COR-L47 (cell line): Measurements from ENCODE around the gene OR51A4.
A peak's percentile ranks its signal among the peaks of the same experiment; 100 is the strongest.
"Not testable (repeated sequence)": the region's sequence is repeated elsewhere in the genome, so short reads cannot be mapped to it uniquely, and the experiment has no call there.

Experiments used
- DNase-seq: peaks from one replicate; lab custom pipeline; 2025; lab: John Stamatoyannopoulos, UW

OR51A4 gene

GRCh38 chr11:4947505-4947904 lies at the start of gene OR51A4:
TSS of gene OR51A4 (minus strand) at chr11:4947605. CDS start at chr11:4947100, 505 bp downstream.
- DNase-seq = no peak

- DNase-seq = no peak
Measured at GRCh38 chr11:4994551-4994950, 47.1 kb upstream of the OR51A4 start, which contains the start of gene OR51L1. TSS of gene OR51L1 (plus strand) at chr11:4994851. CDS start at chr11:4998983, 4,132 bp downstream.

GRCh38 chr11:4991060-4991459 lies 43.7 kb upstream of the OR51A4 start:
- peak; percentile 2 for DNase-seq

- no peak for DNase-seq
Measured at GRCh38 chr11:4983841-4984240, 36.4 kb upstream of the OR51A4 start.

- no peak for DNase-seq
Measured at GRCh38 chr11:4982678-4983077, 35.3 kb upstream of the OR51A4 start.

- no peak for DNase-seq
Measured at GRCh38 chr11:4979036-4979435, 31.6 kb upstream of the OR51A4 start.

GRCh38 chr11:4975436-4975835 lies 28.0 kb upstream of the OR51A4 start:
- no peak for DNase-seq

- no peak for DNase-seq
Measured at GRCh38 chr11:4962816-4963215, 15.4 kb upstream of the OR51A4 start.

- no peak for DNase-seq
Measured at GRCh38 chr11:4960877-4961276, 13.5 kb upstream of the OR51A4 start.

GRCh38 chr11:4957396-4957795 lies 10.0 kb upstream of the OR51A4 start:
- no peak for DNase-seq

- DNase-seq = not testable (repeated sequence)
Measured at GRCh38 chr11:4955613-4956012, 8.2 kb upstream of the OR51A4 start, which contains the start of gene OR51A2. TSS of gene OR51A2 (minus strand) at chr11:4955713. CDS start at chr11:4955713, 0 bp downstream.

- DNase-seq = no peak
Measured at GRCh38 chr11:4936745-4937144, 10.7 kb downstream of the OR51A4 start.

GRCh38 chr11:4932751-4933150 lies 14.7 kb downstream of the OR51A4 start:
- DNase-seq = no peak

GRCh38 chr11:4926608-4927007 lies 20.8 kb downstream of the OR51A4 start:
- no peak for DNase-seq

- DNase-seq = no peak
Measured at GRCh38 chr11:4924239-4924638, 23.2 kb downstream of the OR51A4 start, which contains the start of gene OR51G1. TSS of gene OR51G1 (minus strand) at chr11:4924339. CDS start at chr11:4924339, 0 bp downstream.

- DNase-seq = no peak
Measured at GRCh38 chr11:4922304-4922703, 25.1 kb downstream of the OR51A4 start.

GRCh38 chr11:4921796-4922195 lies 25.6 kb downstream of the OR51A4 start:
- no peak for DNase-seq

GRCh38 chr11:4919250-4919649 lies 28.2 kb downstream of the OR51A4 start, which contains the start of gene OR51G2:
TSS of gene OR51G2 (minus strand) at chr11:4919350. CDS start at chr11:4915663, 3,687 bp downstream.
- DNase-seq = no peak

- no peak for DNase-seq
Measured at GRCh38 chr11:4916581-4916980, 30.8 kb downstream of the OR51A4 start.

GRCh38 chr11:4903484-4903883 lies 43.9 kb downstream of the OR51A4 start, which contains the start of gene OR51A7:
TSS of gene OR51A7 (plus strand) at chr11:4903783. CDS start at chr11:4907370, 3,587 bp downstream.
- DNase-seq = no peak
